BE2C (cell line): ENCODE data around the gene TAT.

Source experiments
- DNase-seq: peaks from one replicate; pipeline ENCODE4 v3.0.0-alpha.2; 2020
- H3K27me3 ChIP-seq: fragments of 250-450 bp; sonication (Bioruptor Pico); 2 replicates; pipeline ENCODE4 v1.5.1; 2020; ENCODE audit warnings: mild to moderate bottlenecking
- H3K36me3 ChIP-seq: fragments of 250-450 bp; sonication (Bioruptor Pico); 2 replicates; pipeline ENCODE4 v1.5.1; 2020; ENCODE audit warnings: mild to moderate bottlenecking
- H3K4me1 ChIP-seq: fragments of 250-450 bp; sonication (Bioruptor Pico); 2 replicates; pipeline ENCODE4 v1.5.1; 2020
- H3K4me3 ChIP-seq: 2 replicates; pipeline ENCODE4 v1.5.1; 2011; ENCODE audit warnings: low read depth, low read length
- H3K9me3 ChIP-seq: fragments of 250-450 bp; sonication (Bioruptor Pico); 2 replicates; pipeline ENCODE4 v1.5.1; 2020
- TF ChIP-seq, protein P1 (sequence below): IDR thresholded peaks from 2 replicates; pipeline ENCODE4 v1.5.1; 2012; ENCODE audit warnings: mild to moderate bottlenecking, low read depth, low read length

The TAT gene

DNA sequence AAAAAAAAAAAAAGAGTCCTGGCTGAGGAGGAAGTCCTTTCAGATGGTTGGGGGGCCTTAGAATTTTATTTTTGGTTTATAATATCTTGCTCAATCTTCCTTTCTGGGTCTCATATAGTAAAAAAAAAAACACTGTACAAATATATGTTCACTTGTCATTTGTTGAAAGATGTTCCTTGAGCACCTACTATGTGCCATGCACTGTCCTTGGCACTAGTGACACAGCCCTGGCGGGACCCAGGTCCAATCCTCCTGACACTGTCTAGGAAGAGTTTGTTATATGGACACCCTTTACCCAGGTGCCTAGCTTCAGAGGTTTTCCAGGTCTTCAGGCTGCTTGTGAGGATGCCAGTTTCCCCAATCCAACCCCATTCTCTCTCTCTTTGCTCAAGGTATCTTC is 48.6 kb downstream of the TAT start:
- Histone ChIP-seq H3K27me3 (peaks cover 71% of the 10 kb centered on the region), H3K36me3 (no peaks in the 10 kb centered on the region), H3K9me3 (no peaks in the 10 kb centered on the region), H3K4me1 (no peaks in the 10 kb centered on the region), H3K4me3 (no peak overlapping the region)
- DNase-seq = no peak
- TF ChIP-seq, protein P1, sequence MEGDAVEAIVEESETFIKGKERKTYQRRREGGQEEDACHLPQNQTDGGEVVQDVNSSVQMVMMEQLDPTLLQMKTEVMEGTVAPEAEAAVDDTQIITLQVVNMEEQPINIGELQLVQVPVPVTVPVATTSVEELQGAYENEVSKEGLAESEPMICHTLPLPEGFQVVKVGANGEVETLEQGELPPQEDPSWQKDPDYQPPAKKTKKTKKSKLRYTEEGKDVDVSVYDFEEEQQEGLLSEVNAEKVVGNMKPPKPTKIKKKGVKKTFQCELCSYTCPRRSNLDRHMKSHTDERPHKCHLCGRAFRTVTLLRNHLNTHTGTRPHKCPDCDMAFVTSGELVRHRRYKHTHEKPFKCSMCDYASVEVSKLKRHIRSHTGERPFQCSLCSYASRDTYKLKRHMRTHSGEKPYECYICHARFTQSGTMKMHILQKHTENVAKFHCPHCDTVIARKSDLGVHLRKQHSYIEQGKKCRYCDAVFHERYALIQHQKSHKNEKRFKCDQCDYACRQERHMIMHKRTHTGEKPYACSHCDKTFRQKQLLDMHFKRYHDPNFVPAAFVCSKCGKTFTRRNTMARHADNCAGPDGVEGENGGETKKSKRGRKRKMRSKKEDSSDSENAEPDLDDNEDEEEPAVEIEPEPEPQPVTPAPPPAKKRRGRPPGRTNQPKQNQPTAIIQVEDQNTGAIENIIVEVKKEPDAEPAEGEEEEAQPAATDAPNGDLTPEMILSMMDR = no peak

DNA sequence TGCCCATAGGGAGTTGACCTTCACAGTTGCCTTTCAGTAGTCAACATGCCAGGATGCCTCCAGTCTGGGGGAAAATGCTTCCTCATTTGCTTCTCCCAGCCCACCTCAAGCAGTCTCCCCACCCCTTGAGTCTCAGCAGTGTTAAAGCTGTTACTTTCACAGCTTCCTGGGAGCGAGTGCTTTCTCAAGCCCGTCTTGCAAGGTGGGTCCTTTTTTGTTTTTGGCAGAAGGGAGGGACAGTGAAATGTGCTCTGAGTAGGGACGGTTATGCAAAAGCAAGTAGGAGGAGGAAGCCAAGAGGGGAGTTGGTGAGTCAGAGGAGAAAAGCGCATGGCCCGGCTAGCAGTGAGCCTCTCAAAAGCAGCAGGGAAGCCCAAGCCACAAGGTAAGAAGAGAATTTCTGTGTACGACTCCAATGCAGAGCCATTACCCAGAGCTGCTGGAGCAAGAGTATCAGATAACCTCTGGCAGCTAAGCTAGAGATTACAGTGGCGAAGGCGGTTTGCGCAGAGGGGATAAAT is 50.7 kb downstream of the TAT start, which contains the start of gene CHST4:
Gene CHST4, plus strand, starts transcription at position 316 of the 521 bp plus-strand sequence. CDS start 10,252 bp downstream, outside the sequence.
- DNase-seq = no peak
- Histone ChIP-seq H3K27me3 (peaks cover 72% of the 10 kb centered on the region), H3K4me3 (no peak within 1 kb of the TSS), H3K9me3 (no peaks in the 10 kb centered on the region), H3K4me1 (no peaks in the 10 kb centered on the region), H3K36me3 (no peaks in the 10 kb centered on the region)
- TF ChIP-seq, protein P1 = no peak

DNA sequence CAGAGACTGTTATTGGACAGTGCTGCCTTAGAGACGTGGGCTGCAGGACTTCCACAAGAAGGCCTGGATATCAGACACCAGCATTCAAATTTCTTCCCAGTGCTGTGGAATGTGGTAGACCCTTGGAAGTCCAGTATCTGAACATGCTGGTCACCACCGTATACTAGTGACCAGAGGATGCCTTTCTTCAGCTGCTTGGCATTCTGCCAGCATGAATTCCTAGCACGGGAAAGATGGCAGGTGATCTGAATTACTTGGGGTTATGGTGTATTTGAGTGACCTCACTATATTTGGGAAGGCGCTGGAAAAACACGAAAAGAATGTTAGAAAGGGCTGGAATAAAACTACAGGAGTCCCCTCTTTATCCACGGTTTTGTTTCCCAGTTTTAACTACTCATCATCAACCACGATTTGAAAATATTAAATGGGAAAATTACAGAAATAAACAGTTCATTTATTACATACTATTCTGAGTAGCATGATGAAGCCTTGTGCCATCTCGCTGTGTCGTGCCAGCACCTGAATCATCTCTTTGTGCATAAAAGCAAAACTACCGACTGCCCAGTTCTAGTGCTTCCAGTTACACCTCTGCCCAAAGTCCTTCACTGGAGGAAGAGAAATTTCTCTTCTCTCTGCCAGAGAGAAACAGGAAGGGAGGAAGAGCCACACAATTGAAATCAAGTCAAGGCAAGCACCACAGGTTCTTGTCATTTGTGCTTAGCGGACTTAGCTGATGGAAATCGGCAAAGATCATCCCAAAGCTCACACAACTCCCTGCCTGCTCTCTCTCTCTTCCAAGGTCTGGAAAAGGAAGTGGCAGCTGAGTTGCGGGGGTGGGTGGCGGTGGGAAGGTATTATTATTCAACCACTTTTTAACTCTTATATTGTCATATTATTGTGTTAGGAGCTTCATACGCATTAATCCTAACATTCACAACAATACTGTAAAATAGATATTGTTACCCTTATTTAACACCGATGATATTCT is 52.0 kb downstream of the TAT start:
- H3K36me3 ChIP-seq = no peaks in the 10 kb centered on the region
- H3K9me3 ChIP-seq = no peaks in the 10 kb centered on the region
- no peaks in the 10 kb centered on the region for H3K4me1 ChIP-seq
- DNase-seq = no peak
- H3K27me3 ChIP-seq = peaks cover 71% of the 10 kb centered on the region
- no peak overlapping the region for H3K4me3 ChIP-seq
- TF ChIP-seq, protein P1 = no peak

DNA sequence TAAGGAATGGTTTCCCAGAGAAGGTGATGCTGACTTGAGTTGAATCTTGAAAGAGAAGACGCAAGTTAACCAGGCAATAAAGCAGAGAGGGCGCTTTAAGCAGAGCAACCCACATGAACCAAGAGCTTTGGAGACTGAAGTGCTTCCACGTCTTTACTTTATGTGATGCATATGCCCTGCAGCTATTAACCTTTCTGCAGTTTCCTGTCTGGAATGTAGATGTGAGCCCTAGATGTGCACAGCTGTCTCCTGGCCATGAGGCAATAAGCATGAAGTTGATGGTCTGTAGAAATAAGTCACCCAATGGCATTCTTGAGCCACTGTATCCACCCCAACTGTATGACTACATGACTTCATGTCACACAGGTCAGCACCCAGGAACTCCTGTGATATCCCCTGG is 56.3 kb downstream of the TAT start:
- Histone ChIP-seq H3K4me1 (no peaks in the 10 kb centered on the region), H3K27me3 (peaks cover 56% of the 10 kb centered on the region), H3K4me3 (no peak overlapping the region), H3K9me3 (no peaks in the 10 kb centered on the region), H3K36me3 (no peaks in the 10 kb centered on the region)
- TF ChIP-seq, protein P1 = no peak
- DNase-seq = no peak
